ENCODE results near the gene DTNBP1.
A peak's percentile ranks its signal among the peaks of the same experiment; 100 is the strongest.

Gene DTNBP1

GRCh38 chr6:15523679-15524630 lies 138.9 kb downstream of the DTNBP1 start:
- ATAC-seq (ENCODE audit: low read depth), result no peak
- Mint-ChIP-seq H3K4me3 (no peak overlapping the region), H3K4me1 (peaks cover 17% of the 10 kb centered on the region), H3K36me3 (peaks cover 56% of the 10 kb centered on the region), H3K27me3 (no peaks in the 10 kb centered on the region), H3K9me3 (no peaks in the 10 kb centered on the region), H3K27ac (peak overlapping the region; percentile 57)
- no peak for DNase-seq (ENCODE audit: low spot score in 2 of 2)

- no peak for ATAC-seq (ENCODE audit: low read depth)
- Mint-ChIP-seq H3K27ac (peak overlapping the region; percentile 72), H3K4me3 (no peak overlapping the region), H3K36me3 (peaks cover 50% of the 10 kb centered on the region), H3K4me1 (peaks cover 17% of the 10 kb centered on the region), H3K27me3 (no peaks in the 10 kb centered on the region), H3K9me3 (no peaks in the 10 kb centered on the region)
- DNase-seq (ENCODE audit: low spot score in 2 of 2), result no peak
These were observed 139.8 kb downstream of the DTNBP1 start for GRCh38 chr6:15522856-15523529.

GRCh38 chr6:15522427-15522826 lies 140.4 kb downstream of the DTNBP1 start:
- Mint-ChIP-seq H3K36me3 (peaks cover 46% of the 10 kb centered on the region), H3K27me3 (no peaks in the 10 kb centered on the region), H3K4me1 (peaks cover 15% of the 10 kb centered on the region), H3K9me3 (no peaks in the 10 kb centered on the region), H3K27ac (peak overlapping the region; percentile 72), H3K4me3 (no peak overlapping the region)
- ATAC-seq (ENCODE audit: low read depth), result no peak
- DNase-seq (ENCODE audit: low spot score in 2 of 2), result no peak

- Mint-ChIP-seq H3K4me1 (peaks cover 13% of the 10 kb centered on the region), H3K9me3 (no peaks in the 10 kb centered on the region), H3K36me3 (peaks cover 45% of the 10 kb centered on the region), H3K27me3 (no peaks in the 10 kb centered on the region), H3K27ac (peak overlapping the region; percentile 72), H3K4me3 (no peak overlapping the region)
- DNase-seq (ENCODE audit: low spot score in 2 of 2) (no peak), ATAC-seq (ENCODE audit: low read depth) (no peak)
These were observed 140.8 kb downstream of the DTNBP1 start for GRCh38 chr6:15522026-15522425.

- ATAC-seq (ENCODE audit: low read depth), result no peak
These were observed 141.2 kb downstream of the DTNBP1 start for GRCh38 chr6:15521582-15521981.

GRCh38 chr6:15520626-15521203 lies 142.1 kb downstream of the DTNBP1 start:
- Mint-ChIP-seq H3K27ac (peak overlapping the region; percentile 72), H3K4me3 (no peak overlapping the region), H3K36me3 (peaks cover 46% of the 10 kb centered on the region), H3K4me1 (peaks cover 3% of the 10 kb centered on the region), H3K27me3 (no peaks in the 10 kb centered on the region), H3K9me3 (no peaks in the 10 kb centered on the region)
- no peak for ATAC-seq (ENCODE audit: low read depth)
- no peak for DNase-seq (ENCODE audit: low spot score in 2 of 2)

More at GRCh38 chr6:15521582-15521981, 141.2 kb downstream of the DTNBP1 start:
- Mint-ChIP-seq H3K4me3 (no peak overlapping the region), H3K27me3 (no peaks in the 10 kb centered on the region), H3K9me3 (no peaks in the 10 kb centered on the region), H3K27ac (peak overlapping the region; percentile 72), H3K4me1 (peaks cover 11% of the 10 kb centered on the region), H3K36me3 (peaks cover 49% of the 10 kb centered on the region)
- no peak for DNase-seq (ENCODE audit: low spot score in 2 of 2)

- peak overlapping the region; percentile 77 for H3K27ac Mint-ChIP-seq
- no peak for DNase-seq (ENCODE audit: low spot score in 2 of 2)
- no peaks in the 10 kb centered on the region for H3K27me3 Mint-ChIP-seq
- ATAC-seq (ENCODE audit: low read depth), result no peak
- H3K9me3 Mint-ChIP-seq, result no peaks in the 10 kb centered on the region
- H3K4me3 Mint-ChIP-seq, result no peak overlapping the region
- peaks cover 2% of the 10 kb centered on the region for H3K4me1 Mint-ChIP-seq
- peaks cover 46% of the 10 kb centered on the region for H3K36me3 Mint-ChIP-seq
These were observed 143.1 kb downstream of the DTNBP1 start for GRCh38 chr6:15519681-15520080.

- Mint-ChIP-seq H3K27ac (peak overlapping the region; percentile 77), H3K36me3 (peaks cover 48% of the 10 kb centered on the region), H3K27me3 (no peaks in the 10 kb centered on the region), H3K4me1 (peaks cover 2% of the 10 kb centered on the region), H3K4me3 (no peak overlapping the region), H3K9me3 (no peaks in the 10 kb centered on the region)
- no peak for DNase-seq (ENCODE audit: low spot score in 2 of 2)
- no peak for ATAC-seq (ENCODE audit: low read depth)
These were observed 143.9 kb downstream of the DTNBP1 start for GRCh38 chr6:15518878-15519277.

GRCh38 chr6:15518057-15518456 lies 144.8 kb downstream of the DTNBP1 start:
- no peak for DNase-seq (ENCODE audit: low spot score in 2 of 2)
- H3K36me3 Mint-ChIP-seq, result peaks cover 47% of the 10 kb centered on the region
- H3K27me3 Mint-ChIP-seq, result no peaks in the 10 kb centered on the region
- no peak for ATAC-seq (ENCODE audit: low read depth)
- H3K9me3 Mint-ChIP-seq, result no peaks in the 10 kb centered on the region
- H3K4me1 Mint-ChIP-seq, result peaks cover 2% of the 10 kb centered on the region
- H3K4me3 Mint-ChIP-seq, result no peak overlapping the region
- no peak overlapping the region for H3K27ac Mint-ChIP-seq

- Mint-ChIP-seq H3K27me3 (no peaks in the 10 kb centered on the region), H3K9me3 (no peaks in the 10 kb centered on the region), H3K4me1 (peaks cover 2% of the 10 kb centered on the region), H3K36me3 (peaks cover 44% of the 10 kb centered on the region), H3K27ac (no peak overlapping the region), H3K4me3 (no peak overlapping the region)
- DNase-seq (ENCODE audit: low spot score in 2 of 2) (no peak), ATAC-seq (ENCODE audit: low read depth) (no peak)
These were observed 145.2 kb downstream of the DTNBP1 start for GRCh38 chr6:15517600-15517999.

GRCh38 chr6:15516923-15517560 lies 145.8 kb downstream of the DTNBP1 start:
- no peak for DNase-seq (ENCODE audit: low spot score in 2 of 2)
- ATAC-seq (ENCODE audit: low read depth), result no peak
- H3K4me3 Mint-ChIP-seq, result no peak overlapping the region
- H3K27me3 Mint-ChIP-seq, result no peaks in the 10 kb centered on the region
- H3K9me3 Mint-ChIP-seq, result no peaks in the 10 kb centered on the region
- peaks cover 2% of the 10 kb centered on the region for H3K4me1 Mint-ChIP-seq
- no peak overlapping the region for H3K27ac Mint-ChIP-seq
- peaks cover 45% of the 10 kb centered on the region for H3K36me3 Mint-ChIP-seq

- Mint-ChIP-seq H3K27me3 (no peaks in the 10 kb centered on the region), H3K27ac (no peak overlapping the region), H3K4me3 (no peak overlapping the region), H3K9me3 (no peaks in the 10 kb centered on the region), H3K4me1 (peaks cover 2% of the 10 kb centered on the region), H3K36me3 (peaks cover 44% of the 10 kb centered on the region)
- DNase-seq (ENCODE audit: low spot score in 2 of 2) (no peak), ATAC-seq (ENCODE audit: low read depth) (no peak)
These were observed 146.4 kb downstream of the DTNBP1 start for GRCh38 chr6:15516378-15516777.

- H3K4me1 Mint-ChIP-seq, result peaks cover 2% of the 10 kb centered on the region
- no peaks in the 10 kb centered on the region for H3K27me3 Mint-ChIP-seq
- peaks cover 44% of the 10 kb centered on the region for H3K36me3 Mint-ChIP-seq
- H3K9me3 Mint-ChIP-seq, result no peaks in the 10 kb centered on the region
- H3K27ac Mint-ChIP-seq, result peak overlapping the region; percentile 83
- ATAC-seq (ENCODE audit: low read depth), result no peak
- no peak overlapping the region for H3K4me3 Mint-ChIP-seq
- DNase-seq (ENCODE audit: low spot score in 2 of 2), result no peak
These were observed 147.0 kb downstream of the DTNBP1 start for GRCh38 chr6:15515660-15516375.

All from memory B cell (primary cell).